Ishikawa (cell line): ENCODE measurements around the gene RNU6-1.

Source experiments
- CEBPB ChIP-seq: IDR thresholded peaks from 2 replicates; pipeline ENCODE4 v1.6.1; 2012
- EGR1 ChIP-seq: IDR thresholded peaks from 2 replicates; pipeline ENCODE4 v1.6.1; 2012
- EP300 ChIP-seq: IDR thresholded peaks from 2 replicates; pipeline ENCODE4 v1.6.1; 2012; ENCODE audit warnings: borderline replicate concordance
- RAD21 ChIP-seq: IDR thresholded peaks from 2 replicates; pipeline ENCODE4 v1.6.1; 2012; ENCODE audit warnings: low read depth
- TAF1 ChIP-seq: IDR thresholded peaks from 2 replicates; pipeline ENCODE4 v1.6.1; 2012; ENCODE audit warnings: low read depth, mild to moderate bottlenecking
- YY1 ChIP-seq: IDR thresholded peaks from 2 replicates; pipeline ENCODE4 v1.6.1; 2012; ENCODE audit warnings: low read depth

- TF ChIP-seq YY1 (no peak), TAF1 (no peak), EGR1 (no peak), RAD21 (no peak), CEBPB (no peak), EP300 (no peak)
Measured at GRCh38 chr15:67843571-67844387, 3.9 kb upstream of the RNU6-1 start.
